HepG2 (cell line): Measurements from ENCODE around the gene ANKS1A.

ENCODE experiments used
- CTCF ChIP-seq: sonication (generic); formaldehyde crosslinking; IDR thresholded peaks from 2 replicates; pipeline ENCODE4 v1.5.0; 2020; ENCODE audit warnings: mild to moderate bottlenecking, missing genetic modification reagents, moderate library complexity
- JUND ChIP-seq: sonication (generic); formaldehyde crosslinking; IDR thresholded peaks from 2 replicates; pipeline ENCODE4 v1.8.0; 2022; ENCODE audit warnings: mild to moderate bottlenecking, missing genetic modification reagents
- MAZ ChIP-seq, 2 experiments: sonication (generic) in 1 of 2; formaldehyde crosslinking in 1 of 2; IDR thresholded peaks; 2 replicates each; pipeline versions ENCODE4 v1.5.0 to v1.6.1; 2012 to 2020; ENCODE audit warnings: low read depth in 2 of 2, mild to moderate bottlenecking in 2 of 2, borderline replicate concordance in 1 of 2, improper control_type of control experiment in 1 of 2, low read length in 1 of 2, missing genetic modification reagents in 1 of 2, moderate library complexity in 1 of 2
- NFATC3 ChIP-seq: sonication (generic); formaldehyde crosslinking; IDR thresholded peaks from 2 replicates; pipeline ENCODE4 v1.5.1; 2020; ENCODE audit warnings: mild to moderate bottlenecking, missing genetic modification reagents
- NFKB2 ChIP-seq: sonication (generic); formaldehyde crosslinking; IDR thresholded peaks from 2 replicates; pipeline ENCODE4 v1.4.0; 2020; ENCODE audit warnings: missing genetic modification reagents, borderline replicate concordance
- ZNF276 ChIP-seq: sonication (generic); formaldehyde crosslinking; IDR thresholded peaks from 2 replicates; pipeline ENCODE4 v1.4.0; 2020; ENCODE audit warnings: mild to moderate bottlenecking, low read depth, missing genetic modification reagents
- ZNF674 ChIP-seq: sonication (generic); formaldehyde crosslinking; IDR thresholded peaks from 2 replicates; pipeline ENCODE4 v1.5.0; 2020; ENCODE audit warnings: low read depth, mild to moderate bottlenecking, missing genetic modification reagents
- ZNF703 ChIP-seq: sonication (generic); formaldehyde crosslinking; IDR thresholded peaks from 2 replicates; pipeline ENCODE4 v1.5.1; 2020; ENCODE audit warnings: missing genetic modification reagents, mild to moderate bottlenecking, moderate library complexity, borderline replicate concordance
- TF ChIP-seq, protein P1 (sequence below): sonication (generic); formaldehyde crosslinking; IDR thresholded peaks from 2 replicates; pipeline ENCODE4 v1.8.0; 2022; ENCODE audit warnings: missing genetic modification reagents, mild to moderate bottlenecking, moderate library complexity, borderline replicate concordance
- TF ChIP-seq, protein P2 (sequence below), 2 experiments: fragments of 450-650 bp in 1 of 2; sonication (generic) in 1 of 2; formaldehyde crosslinking in 1 of 2; IDR thresholded peaks; 2 replicates each; pipeline versions ENCODE4 v1.6.1 to v1.8.0; 2016 to 2022; ENCODE audit warnings: antibody characterized with exemption in 1 of 2, mild to moderate bottlenecking in 1 of 2, missing genetic modification reagents in 1 of 2

DNA sequence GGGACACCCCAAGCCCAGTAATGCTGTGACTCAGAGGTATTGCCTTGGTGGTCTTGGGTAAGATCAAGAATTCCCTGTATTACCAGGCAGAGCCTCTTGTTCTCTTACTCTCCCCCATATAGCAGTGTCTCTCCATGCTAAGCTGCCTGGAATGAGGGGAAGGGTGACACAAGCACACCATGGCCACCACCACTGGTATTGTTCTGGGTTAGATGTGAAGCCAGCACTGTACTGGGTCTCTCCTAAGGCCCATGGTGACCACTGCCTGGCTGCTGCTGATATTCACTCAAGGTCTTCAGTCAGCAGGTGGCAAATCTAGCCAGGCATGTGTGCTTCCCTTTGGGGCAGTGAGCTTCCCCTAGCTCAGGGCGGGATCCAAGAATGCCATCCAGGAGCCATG lies 37.7 kb upstream of the ANKS1A start:
- TF ChIP-seq, protein P1, sequence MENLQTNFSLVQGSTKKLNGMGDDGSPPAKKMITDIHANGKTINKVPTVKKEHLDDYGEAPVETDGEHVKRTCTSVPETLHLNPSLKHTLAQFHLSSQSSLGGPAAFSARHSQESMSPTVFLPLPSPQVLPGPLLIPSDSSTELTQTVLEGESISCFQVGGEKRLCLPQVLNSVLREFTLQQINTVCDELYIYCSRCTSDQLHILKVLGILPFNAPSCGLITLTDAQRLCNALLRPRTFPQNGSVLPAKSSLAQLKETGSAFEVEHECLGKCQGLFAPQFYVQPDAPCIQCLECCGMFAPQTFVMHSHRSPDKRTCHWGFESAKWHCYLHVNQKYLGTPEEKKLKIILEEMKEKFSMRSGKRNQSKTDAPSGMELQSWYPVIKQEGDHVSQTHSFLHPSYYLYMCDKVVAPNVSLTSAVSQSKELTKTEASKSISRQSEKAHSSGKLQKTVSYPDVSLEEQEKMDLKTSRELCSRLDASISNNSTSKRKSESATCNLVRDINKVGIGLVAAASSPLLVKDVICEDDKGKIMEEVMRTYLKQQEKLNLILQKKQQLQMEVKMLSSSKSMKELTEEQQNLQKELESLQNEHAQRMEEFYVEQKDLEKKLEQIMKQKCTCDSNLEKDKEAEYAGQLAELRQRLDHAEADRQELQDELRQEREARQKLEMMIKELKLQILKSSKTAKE (CRISPR knock-in tag), result no peak
- TF ChIP-seq JUND (CRISPR knock-in tag) (no peak), ZNF276 (CRISPR knock-in tag) (no peak), NFKB2 (no peak), MAZ (IDR thresholded peaks at IDR 0.05; ENCODE audit: borderline replicate concordance, low read depth, low read length) (no peak), MAZ (CRISPR knock-in tag; IDR thresholded peaks at IDR 0.05; ENCODE audit: low read depth) (no peak), CTCF (CRISPR knock-in tag) (no peak), ZNF674 (no peak), ZNF703 (no peak), NFATC3 (CRISPR knock-in tag) (no peak)
- TF ChIP-seq, protein P2, sequence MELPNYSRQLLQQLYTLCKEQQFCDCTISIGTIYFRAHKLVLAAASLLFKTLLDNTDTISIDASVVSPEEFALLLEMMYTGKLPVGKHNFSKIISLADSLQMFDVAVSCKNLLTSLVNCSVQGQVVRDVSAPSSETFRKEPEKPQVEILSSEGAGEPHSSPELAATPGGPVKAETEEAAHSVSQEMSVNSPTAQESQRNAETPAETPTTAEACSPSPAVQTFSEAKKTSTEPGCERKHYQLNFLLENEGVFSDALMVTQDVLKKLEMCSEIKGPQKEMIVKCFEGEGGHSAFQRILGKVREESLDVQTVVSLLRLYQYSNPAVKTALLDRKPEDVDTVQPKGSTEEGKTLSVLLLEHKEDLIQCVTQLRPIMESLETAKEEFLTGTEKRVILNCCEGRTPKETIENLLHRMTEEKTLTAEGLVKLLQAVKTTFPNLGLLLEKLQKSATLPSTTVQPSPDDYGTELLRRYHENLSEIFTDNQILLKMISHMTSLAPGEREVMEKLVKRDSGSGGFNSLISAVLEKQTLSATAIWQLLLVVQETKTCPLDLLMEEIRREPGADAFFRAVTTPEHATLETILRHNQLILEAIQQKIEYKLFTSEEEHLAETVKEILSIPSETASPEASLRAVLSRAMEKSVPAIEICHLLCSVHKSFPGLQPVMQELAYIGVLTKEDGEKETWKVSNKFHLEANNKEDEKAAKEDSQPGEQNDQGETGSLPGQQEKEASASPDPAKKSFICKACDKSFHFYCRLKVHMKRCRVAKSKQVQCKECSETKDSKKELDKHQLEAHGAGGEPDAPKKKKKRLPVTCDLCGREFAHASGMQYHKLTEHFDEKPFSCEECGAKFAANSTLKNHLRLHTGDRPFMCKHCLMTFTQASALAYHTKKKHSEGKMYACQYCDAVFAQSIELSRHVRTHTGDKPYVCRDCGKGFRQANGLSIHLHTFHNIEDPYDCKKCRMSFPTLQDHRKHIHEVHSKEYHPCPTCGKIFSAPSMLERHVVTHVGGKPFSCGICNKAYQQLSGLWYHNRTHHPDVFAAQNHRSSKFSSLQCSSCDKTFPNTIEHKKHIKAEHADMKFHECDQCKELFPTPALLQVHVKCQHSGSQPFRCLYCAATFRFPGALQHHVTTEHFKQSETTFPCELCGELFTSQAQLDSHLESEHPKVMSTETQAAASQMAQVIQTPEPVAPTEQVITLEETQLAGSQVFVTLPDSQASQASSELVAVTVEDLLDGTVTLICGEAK (IDR thresholded peaks at IDR 0.05), result no peak
- TF ChIP-seq, protein P2 (CRISPR knock-in tag; IDR thresholded peaks at IDR 0.05), result no peak
